ENCODE measurements around the gene KDR.
A peak's percentile ranks its signal among the peaks of the same experiment; 100 is the strongest.

Gene KDR

DNA sequence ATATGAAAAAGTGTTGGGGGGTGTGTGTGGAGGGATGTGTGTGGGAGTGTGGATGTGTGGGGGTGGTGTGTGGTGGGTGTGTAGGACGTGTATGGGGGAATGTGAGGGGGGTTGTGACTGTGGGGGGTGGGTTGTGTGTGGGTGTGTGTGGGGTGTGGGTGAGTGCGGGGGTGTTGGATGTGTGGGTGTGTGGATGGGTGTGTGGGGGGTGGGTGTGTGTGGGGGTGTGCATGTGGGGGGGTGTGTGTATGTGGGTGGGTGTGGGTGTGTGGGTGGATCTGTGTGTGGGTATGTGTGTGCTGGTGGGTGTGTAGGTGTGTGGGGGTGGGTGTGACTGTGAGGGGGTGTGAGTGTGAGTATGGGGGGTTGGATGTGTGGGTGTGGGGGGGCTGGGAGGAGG lies 47.8 kb downstream of the KDR start:
- DNase-seq: no peak

DNA sequence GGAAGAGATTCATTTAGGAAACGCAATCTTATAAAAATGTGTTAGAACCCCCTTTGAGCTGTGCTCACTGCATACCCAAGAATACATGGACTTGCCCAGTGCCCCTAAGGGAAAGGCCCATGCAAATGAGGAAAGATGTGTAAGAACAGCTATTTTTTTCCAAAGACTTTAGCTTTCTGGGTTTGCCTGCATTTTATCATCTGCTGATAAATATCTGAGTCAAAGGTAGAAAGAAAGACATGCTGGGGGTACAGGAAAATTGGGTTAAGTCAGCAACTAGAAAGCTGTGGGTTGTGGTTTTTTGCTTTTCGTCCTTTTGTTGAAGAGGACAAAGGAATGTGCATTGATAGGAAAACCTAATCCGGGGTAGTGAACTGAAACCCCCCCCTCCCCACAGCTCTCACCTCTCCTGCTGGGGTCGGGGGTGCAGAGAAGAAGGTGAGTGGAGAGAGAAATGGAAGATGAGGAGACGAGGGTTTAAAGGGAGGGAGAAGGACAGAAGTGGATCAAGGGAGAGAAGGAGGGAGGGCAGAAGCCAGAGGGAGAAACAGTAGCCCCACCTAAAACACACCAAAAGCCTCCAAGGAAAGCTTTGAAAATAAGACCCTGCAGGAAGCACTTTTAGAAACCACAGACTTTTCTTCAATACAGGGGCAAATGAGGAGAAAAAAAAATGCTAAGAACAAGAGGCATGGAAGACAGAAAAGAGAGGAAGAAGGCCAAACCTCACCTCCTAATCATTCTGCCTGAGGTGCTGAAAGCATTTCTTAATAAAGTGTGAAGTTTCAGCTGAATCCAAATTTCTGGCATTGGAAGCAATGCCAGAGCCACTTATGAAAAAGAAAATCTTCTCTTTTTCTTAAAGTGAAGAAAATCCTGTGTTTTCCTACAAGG lies 49.3 kb downstream of the KDR start:
- peak; percentile 8 for DNase-seq

DNA sequence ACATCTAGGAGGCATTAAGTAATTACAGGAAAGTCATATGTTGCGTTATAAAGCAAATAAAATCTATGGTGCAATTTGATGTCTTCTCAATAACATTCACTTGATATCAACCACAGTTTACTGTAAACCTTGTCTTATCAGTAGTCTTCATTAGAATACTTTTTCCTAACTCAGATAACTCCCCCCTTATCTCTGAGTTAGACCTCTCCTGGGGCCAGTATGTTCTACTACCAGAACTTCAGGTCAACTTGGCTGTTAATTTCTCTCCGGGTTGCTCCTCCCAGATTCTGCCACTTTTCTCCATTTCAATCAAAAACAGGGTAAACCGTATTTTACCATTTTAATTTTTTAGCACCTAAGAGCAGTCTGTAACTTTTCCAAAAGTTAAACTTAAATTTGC lies 50.0 kb downstream of the KDR start:
- DNase-seq: no peak

DNA sequence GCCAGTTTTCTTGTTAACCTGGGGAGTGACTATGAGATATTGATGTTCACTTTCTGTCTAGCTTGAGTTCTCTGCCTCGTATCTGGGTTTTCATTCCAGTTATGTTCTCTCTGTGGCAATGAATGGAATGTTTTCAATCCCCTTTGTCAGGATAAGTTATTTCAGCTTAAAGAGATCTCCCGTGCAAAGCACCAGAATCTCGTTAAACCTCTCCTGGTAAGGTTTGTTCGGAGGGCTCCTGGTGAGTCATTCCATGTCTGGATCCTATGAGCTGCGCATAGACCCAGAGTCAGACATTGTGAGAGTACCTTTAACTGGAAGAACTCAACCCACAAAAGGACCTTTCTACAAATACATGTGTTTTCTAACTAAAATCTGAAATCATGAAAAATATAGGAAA lies 51.0 kb downstream of the KDR start:
- peak; percentile 54 for DNase-seq

DNA sequence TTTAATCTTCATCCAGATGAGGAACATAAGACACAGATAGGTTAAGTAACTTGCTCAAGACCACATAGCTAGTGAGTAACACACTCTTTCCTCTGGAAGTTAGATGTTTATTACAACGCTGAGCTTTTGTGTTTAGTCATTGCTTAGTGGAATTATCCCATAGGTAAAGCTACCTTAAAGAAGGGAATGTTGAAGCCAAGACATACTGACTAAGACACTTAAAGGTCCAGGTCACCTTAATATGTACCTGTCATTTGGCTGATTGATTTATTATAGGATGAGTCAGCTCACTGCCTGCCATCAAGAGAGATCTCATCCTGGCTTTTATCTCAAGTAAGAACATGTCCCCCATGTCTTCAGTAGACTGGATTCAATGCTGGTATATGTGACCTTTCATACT lies 53.4 kb downstream of the KDR start:
- DNase-seq: no peak

DNA sequence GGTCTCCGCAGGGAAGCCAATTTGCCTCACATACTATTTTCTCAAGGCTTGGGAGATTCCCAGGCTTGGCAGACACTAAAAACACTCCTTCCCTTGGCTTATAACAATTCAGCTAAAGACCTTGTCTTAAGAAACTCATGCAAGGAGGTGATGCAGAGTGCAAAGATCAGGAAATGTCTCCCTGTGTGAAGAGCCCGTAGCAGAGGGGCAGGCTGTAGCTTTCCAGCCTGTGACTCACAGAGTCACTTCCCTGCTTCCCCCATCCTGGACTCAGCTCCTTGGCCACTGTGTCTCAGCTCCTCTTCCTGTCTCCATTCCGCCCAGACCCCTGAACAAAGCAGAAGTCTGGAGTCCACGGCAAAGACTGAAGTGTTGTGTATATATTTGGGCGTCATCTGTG lies 56.1 kb downstream of the KDR start:
- peak; percentile 34 for DNase-seq

DNA sequence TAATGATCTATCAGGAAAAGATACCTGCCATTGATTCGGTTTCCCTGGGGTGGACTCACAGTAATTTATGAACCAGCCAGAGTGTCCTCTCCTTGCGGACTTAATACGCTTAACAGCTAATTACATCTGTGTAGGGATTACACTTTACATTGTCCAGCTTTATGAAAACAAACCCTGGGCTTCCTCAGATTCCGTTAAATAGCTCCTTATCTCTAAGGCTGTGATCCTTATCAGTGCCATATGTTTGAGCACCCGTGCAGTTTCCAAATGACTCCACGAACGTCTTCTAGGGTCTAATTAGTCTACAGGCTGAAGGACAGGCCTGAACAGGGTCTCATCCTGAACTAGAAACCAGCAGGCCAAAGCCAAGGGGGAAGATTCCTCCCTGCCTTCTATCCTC lies 56.9 kb downstream of the KDR start:
- no peak for DNase-seq

DNA sequence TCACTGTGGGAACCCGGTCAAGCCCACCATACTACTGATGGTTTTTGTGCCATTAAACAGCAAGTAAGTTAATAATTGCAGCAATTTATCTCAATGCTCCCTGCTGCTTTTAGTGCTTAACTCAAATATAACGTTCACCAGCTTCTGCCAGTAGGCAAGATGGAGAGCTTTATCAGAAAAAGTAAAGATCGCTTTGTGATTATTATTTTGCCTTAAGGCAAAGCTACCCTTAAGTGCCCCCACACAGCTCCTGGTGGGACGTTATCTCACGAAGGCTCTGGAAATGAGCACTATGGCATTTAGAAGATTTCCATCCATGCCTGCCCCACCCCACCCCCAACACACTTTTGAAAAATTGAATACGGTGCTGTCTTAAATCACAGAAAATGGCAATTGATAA lies 59.4 kb downstream of the KDR start:
- DNase-seq: no peak

DNA sequence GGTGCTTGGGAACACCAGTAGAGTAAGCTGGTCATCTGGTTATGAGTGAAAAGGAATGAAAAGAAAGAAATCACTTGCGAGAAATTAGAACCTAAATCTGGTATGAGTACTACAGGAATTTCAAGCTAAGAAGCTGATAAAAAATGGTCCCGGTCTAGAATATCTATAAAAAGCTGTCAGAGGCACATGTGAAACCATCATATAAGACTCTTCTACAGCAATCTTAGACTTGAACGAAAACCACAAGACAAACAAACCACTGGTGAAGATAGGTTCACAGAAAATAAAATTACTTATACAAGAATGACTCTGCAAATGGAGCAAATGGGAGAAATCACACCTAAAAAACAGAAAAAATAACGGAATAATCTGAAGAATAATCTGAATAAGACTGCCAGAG lies 69.9 kb downstream of the KDR start:
- DNase-seq: no peak

DNA sequence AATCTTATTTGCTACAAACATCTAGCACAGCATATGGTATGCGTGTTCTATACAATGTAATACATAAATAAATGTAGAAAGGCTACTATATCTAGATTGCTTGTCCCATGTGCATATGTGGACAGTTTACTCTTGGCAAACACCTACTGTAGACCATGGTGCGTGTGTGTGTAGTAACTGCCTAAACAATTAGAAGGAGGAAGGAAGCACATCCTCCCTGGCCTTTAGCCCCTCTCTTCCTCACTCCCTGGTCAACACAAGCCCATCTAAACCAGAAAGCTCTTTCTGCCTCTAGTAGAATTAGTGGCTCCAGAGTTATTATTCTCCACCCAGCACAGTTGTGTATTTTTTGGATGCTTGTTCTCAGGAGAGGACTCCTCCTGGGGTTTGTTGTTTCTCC lies 73.9 kb downstream of the KDR start:
- DNase-seq: no peak

DNA sequence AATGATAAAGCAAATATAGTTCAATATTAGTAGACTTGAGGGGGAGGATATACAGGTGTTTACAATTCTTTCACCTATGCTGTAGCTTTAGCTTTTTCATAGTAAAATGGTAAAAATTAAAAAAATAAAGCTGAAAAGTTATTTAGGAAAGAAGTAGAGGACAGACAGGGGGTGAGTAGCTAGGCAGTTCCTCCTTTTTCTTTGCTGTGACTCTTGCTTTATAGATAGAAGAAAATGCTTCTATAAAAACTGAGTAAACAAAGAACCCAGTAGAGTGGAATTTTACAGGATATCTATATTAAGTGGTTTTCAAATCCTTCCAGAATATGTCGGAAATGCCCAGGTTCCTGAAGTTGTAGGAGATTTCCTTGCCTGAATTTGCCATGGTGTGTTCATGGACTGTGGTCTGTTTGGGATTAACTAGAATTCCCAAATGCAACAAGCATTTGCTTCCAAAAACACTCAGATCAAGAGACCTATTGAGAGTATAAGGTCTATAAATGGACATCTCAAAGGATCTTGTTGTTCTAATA lies 74.9 kb downstream of the KDR start:
- DNase-seq: no peak

DNA sequence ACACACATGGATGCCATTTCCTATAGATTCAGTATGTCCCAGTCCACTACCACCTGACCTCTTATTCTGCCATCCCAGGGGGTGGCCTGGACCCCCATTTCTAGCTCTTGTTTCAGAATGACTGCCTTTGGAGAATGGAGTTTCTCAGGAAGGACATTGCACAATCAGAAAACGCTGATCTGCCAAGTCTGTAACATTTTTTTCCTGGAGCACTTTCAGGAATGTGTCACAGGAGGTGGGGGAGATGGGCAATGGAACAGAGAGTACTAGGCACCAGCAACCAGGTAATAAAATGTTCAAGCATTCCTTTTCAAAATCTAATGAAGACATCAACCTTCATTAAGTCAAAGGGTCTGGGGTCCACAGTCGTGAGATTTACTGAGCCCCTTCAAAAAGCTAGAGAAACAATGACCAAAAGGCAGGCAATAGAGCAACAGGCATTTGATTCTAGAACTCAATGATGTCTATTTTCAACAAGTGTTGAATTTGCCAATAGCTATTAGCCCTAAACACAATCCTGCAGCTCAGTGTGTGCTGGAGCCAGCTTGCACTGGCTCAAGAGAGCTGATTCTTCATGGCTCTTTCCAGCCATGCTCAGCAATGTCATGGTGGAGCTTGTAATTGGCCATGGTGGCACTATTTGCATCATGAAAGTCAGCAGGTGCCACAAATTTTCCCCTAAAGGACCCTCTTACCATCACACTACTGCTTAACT lies 87.1 kb downstream of the KDR start:
- peak; percentile 9 for DNase-seq

DNA sequence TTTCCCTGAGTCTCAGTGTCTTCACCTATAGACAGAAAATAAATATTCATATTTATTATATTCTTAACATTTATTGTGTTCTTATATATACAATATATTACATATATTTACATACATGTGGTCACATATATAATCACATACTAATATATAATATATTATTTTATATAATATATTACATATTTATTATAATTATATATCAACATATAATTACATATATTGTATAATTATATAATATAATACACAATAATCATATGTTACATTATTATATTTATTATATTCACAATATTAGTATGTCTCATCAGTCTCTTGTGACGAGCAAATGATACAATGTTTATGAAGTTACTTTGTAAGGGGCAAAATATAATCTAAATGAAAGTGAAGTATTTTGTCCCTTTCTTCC lies 87.7 kb downstream of the KDR start:
- DNase-seq: no peak

DNA sequence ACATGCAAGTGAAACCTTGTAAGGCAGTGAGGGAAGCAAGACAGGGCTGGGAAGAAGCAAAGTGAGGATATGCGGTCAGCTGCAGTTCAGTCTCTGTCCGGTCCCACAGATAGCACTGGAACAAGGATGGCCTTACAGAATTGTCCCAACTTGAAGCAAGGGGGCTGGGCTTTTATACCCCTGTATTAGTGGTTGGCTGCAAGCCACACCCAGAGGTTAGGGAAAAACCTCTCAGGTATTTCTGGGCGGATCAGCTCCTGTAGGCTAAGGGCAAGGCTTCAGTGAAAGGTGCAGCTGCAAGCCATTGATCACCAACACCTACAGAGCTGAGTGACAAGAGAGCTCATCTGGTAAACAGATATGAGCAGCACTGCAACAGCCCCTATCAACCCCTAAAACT lies 89.0 kb downstream of the KDR start:
- DNase-seq: no peak

DNA sequence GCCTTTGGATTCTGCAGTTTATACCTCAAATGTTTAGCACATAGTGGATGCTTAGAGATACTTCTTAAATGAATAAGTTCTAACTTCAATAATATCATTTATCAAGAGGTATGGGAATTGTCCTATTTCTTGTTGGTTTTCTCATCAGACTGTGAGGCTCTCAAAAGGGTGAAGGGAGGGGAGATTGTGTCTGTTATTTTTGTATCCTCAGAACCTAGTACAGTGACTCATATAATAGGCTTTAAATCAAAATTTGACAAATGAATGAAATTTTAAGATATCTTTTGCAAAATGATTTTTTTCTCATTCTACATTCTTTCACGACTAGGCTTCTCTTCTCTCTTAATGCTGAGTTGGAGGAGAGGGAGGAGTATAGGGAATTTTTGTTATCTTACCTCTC lies 89.5 kb downstream of the KDR start:
- DNase-seq: no peak

DNA sequence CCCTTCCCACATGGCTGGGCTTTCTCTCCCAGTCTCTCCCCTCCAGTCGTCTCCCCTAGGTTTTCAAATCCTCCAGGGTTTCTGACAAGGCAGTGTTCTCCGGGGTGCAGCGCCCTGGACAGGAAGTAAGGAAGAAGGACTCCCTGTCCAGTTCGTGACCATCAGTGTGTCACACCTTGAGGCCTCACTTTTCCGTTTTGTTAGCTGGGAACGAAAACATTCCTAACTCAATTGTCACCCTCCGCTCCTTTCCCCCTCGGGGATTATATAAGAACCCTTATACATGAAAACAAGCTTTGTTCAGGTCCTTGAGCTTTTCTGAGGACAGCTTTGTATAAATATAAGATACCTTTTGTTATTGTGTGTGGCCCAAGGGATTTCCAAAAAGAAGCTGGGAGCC lies 92.1 kb downstream of the KDR start:
- DNase-seq: no peak

DNA sequence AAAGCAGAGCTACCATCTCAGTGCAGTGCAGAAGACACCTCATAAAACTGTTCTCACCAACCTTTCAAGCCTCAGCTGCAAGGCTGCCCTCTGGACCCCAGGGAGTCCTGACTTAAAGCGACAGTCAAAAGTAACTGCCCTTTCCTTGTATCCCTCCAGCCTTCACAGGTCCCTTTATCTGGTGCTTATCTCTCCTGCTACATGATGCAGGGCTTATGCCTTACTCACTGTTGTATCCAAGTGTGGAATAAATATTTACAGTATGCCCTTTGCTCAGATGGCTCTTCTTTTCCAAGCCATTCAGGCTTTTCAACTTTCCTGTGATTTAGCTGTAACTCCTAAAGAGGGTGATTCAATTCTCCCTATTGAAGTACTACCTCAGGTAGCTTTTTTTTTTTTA lies 92.6 kb downstream of the KDR start:
- no peak for DNase-seq

DNA sequence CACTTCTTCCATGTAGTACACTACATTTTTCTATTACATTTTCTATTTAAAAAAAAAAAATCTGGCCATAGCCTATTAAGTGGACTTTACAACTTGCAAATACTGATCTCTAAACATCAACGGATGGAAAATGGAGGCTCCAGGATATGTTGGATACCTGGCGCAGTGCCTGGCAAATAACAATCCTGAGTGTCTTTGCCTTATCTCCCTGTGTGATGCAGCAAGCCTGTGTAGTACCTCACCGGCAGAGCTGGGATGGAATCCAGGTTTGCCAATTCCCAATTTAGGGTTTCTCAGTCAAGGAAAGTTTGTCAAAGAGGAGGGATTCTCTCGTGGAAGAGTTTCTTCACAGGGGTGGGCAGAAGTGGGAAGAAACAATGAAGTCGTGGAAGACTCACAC lies 93.2 kb downstream of the KDR start:
- no peak for DNase-seq

DNA sequence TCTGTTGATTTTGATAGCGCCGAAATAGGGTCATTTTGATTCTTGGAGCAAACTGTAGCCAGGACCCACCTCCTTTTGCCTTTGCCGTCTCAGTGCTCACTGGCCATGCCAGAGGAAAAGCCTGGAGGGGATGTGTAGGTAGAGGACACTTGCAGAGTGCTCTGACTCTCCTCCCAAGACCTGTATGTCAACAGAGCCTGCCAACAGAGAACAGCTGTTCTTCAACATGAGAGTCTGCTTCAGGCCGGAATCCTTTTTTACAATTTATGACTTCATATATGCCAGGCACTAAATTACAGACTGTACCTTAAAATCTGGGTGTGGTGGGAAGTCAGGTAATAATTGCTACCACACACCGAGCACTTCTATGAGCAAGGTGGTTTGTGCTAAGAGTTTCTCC lies 94.2 kb downstream of the KDR start:
- no peak for DNase-seq

DNA sequence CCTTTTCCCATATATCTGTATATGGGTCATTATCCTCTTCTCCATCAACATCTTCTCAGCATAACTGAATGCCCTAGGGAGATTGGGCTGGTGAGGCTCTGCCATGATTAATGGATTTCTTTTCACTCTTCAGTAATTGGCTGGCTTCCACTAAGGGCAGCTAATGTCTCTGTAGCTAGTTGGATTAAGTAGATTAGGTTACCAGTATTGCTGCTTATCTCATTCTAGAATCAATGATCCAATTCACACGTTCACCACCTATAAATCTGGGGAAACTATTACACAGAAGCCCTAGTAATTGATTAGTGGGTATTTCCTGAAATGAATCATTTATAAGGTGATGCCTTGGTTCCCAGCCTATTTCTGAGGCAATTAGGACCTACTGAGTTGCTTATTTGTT lies 94.8 kb downstream of the KDR start:
- DNase-seq: peak; percentile 28

DNA sequence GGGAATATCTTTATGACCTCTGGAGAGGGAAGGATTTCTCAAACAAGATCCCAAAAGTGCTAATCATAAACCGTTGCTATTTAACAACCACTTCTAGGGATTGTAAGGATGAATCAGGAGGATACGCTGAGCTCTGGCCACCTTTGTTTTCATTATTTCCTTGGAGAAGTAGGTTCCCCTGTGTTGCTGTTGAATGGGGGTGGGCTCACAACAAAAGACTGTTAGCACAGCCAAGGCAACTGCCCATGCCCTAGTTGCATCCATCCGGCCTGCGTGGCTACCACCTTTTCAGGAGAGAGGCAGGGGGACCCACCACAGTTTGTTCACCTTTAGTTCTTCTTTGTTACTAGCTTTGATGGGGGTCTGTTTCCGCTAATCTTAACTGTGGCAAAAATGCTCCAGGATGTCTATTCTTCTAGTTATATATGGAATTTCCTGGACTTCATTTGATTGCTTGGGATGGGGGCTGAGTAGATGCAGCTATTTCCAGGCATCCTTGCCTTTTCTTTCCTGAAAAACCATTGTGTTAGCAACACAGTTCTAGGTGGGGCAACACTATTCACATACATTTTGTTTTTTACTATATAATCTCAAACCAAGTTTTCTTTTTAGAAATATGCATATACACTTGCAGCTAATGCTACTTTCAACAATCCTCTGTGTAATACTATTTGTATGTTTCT lies 95.4 kb downstream of the KDR start:
- DNase-seq: no peak

DNA sequence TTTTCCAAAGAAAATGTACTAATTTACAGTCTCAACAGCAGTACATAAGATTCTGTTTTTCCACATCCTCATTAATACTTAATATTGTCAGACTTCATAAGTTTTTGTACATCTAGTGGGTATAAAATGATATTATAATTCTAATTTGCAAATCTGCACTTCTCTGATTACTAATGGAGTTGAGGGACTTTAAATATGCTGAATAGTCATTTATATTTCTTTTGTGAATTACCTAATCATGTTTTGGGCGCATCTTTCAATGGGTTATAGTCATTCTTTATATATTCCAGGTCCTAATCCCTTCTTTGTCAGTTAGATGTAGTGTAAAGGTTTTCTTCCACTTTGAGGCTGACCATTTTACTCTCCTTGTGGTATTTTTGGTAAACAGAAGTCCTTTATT lies 96.1 kb downstream of the KDR start:
- no peak for DNase-seq

Measured in fibroblast of skin of scalp (primary cell).